GM12873 (cell line): ENCODE results near the gene LRRC14B.

Experiments
- CTCF ChIP-seq: IDR thresholded peaks from 2 replicates; pipeline ENCODE4 v1.5.1; 2012; ENCODE audit warnings: low read depth, mild to moderate bottlenecking, moderate library complexity, low read length, control low read depth; ENCODE audit not compliant: insufficient read depth; ENCODE audit errors: missing control alignments

The LRRC14B gene

GRCh38 chr5:195401-196160 is 4.3 kb downstream of the LRRC14B start:
- TF ChIP-seq CTCF, result peak; percentile 6

GRCh38 chr5:196350-196749 is 5.1 kb downstream of the LRRC14B start:
- TF ChIP-seq CTCF, result no peak

GRCh38 chr5:197892-198489 is 6.7 kb downstream of the LRRC14B start:
- TF ChIP-seq CTCF, result no peak

GRCh38 chr5:198516-199196 is 7.4 kb downstream of the LRRC14B start:
- no peak for TF ChIP-seq CTCF

GRCh38 chr5:199197-199949 is 8.1 kb downstream of the LRRC14B start:
- TF ChIP-seq CTCF, result no peak

GRCh38 chr5:199950-200645 is 8.8 kb downstream of the LRRC14B start:
- TF ChIP-seq CTCF, result no peak
